GM12872 (cell line): Measurements from ENCODE around the gene ANKDD1B.
A peak's percentile ranks its signal among the peaks of the same experiment; 100 is the strongest.

Experiments used
- CTCF ChIP-seq: IDR thresholded peaks from 3 replicates; pipeline ENCODE4 v1.5.1; 2011; ENCODE audit warnings: low read depth, mild to moderate bottlenecking, low read length, moderate library complexity; ENCODE audit not compliant: insufficient read depth

Gene ANKDD1B

GRCh38 chr5:75611311-75612225 is at the start of gene ANKDD1B:
TSS of gene ANKDD1B (plus strand) at chr5:75611453. CDS start at chr5:75611635, 182 bp downstream.
- no peak for TF ChIP-seq CTCF

GRCh38 chr5:75566710-75567309 is 44.4 kb upstream of the ANKDD1B start:
- TF ChIP-seq CTCF, result no peak

GRCh38 chr5:75567710-75568109 is 43.5 kb upstream of the ANKDD1B start:
- TF ChIP-seq CTCF, result 0 out of 3 replicates have a peak, but pooled peaks have one; percentile 9

GRCh38 chr5:75568202-75568601 is 43.1 kb upstream of the ANKDD1B start:
- no peak for TF ChIP-seq CTCF

GRCh38 chr5:75571547-75571946 is 39.7 kb upstream of the ANKDD1B start:
- no peak for TF ChIP-seq CTCF

- no peak for TF ChIP-seq CTCF
Measured at GRCh38 chr5:75574791-75575190, 36.5 kb upstream of the ANKDD1B start.

GRCh38 chr5:75584641-75585040 is 26.6 kb upstream of the ANKDD1B start:
- TF ChIP-seq CTCF, result no peak
